T-helper 2 cell treated with Interferon-gamma antibody and Interleukin-4, amounts not matched to agents 5 μg/mL and 100 μg/mL, for 36 hours (primary cell): ENCODE results near the gene SEMA4B.
A peak's percentile ranks its signal among the peaks of the same experiment; 100 is the strongest.
"Not testable (repeated sequence)": the region's sequence is repeated elsewhere in the genome, so short reads cannot be mapped to it uniquely, and the experiment has no call there.

Experiments
- DNase-seq: peaks from one replicate; pipeline ENCODE4 v3.0.0; 2021; ENCODE audit warnings: low spot score
- H3K27ac Mint-ChIP-seq: one replicate; pipeline ENCODE4 v1.8.0; 2021; ENCODE audit warnings: mild to moderate bottlenecking, mixed read lengths
- H3K27me3 Mint-ChIP-seq: one replicate; pipeline ENCODE4 v1.8.0; 2021; ENCODE audit warnings: low read depth, mixed read lengths
- H3K36me3 Mint-ChIP-seq: one replicate; pipeline ENCODE4 v1.8.0; 2021; ENCODE audit warnings: low read depth, mixed read lengths
- H3K4me1 Mint-ChIP-seq: one replicate; pipeline ENCODE4 v1.8.0; 2021; ENCODE audit warnings: low read depth, mixed read lengths
- H3K4me3 Mint-ChIP-seq: one replicate; pipeline ENCODE4 v1.8.0; 2022; ENCODE audit warnings: mild to moderate bottlenecking, moderate library complexity, mixed read lengths
- H3K9me3 Mint-ChIP-seq: one replicate; pipeline ENCODE4 v1.8.0; 2021; ENCODE audit warnings: mixed read lengths

The SEMA4B gene

GRCh38 chr15:90201130-90201943 lies at the start of gene SEMA4B:
Gene SEMA4B, plus strand, starts transcription at chr15:90201330. Its CDS starts 249 bp downstream, at chr15:90201579.
- Mint-ChIP-seq H3K27me3 (peaks cover 6% of the 10 kb centered on the region), H3K4me1 (peaks cover 19% of the 10 kb centered on the region)
- DNase-seq: peak; percentile 73

GRCh38 chr15:90151989-90152645 lies 49.0 kb upstream of the SEMA4B start:
- H3K27ac Mint-ChIP-seq: no peak overlapping the region
- H3K4me3 Mint-ChIP-seq: no peak overlapping the region
- H3K36me3 Mint-ChIP-seq: no peaks in the 10 kb centered on the region
- H3K4me1 Mint-ChIP-seq: peaks cover 11% of the 10 kb centered on the region
- DNase-seq: no peak
- no peaks in the 10 kb centered on the region for H3K27me3 Mint-ChIP-seq
- H3K9me3 Mint-ChIP-seq: no peaks in the 10 kb centered on the region

More at GRCh38 chr15:90201130-90201943, at the start of gene SEMA4B:
- H3K4me3 Mint-ChIP-seq: peak within 1 kb of the TSS; percentile 86
- H3K27ac Mint-ChIP-seq: peak within 1 kb of the TSS; percentile 70
- peaks cover 2% of the 10 kb centered on the region for H3K36me3 Mint-ChIP-seq
- no peaks in the 10 kb centered on the region for H3K9me3 Mint-ChIP-seq

DNA sequence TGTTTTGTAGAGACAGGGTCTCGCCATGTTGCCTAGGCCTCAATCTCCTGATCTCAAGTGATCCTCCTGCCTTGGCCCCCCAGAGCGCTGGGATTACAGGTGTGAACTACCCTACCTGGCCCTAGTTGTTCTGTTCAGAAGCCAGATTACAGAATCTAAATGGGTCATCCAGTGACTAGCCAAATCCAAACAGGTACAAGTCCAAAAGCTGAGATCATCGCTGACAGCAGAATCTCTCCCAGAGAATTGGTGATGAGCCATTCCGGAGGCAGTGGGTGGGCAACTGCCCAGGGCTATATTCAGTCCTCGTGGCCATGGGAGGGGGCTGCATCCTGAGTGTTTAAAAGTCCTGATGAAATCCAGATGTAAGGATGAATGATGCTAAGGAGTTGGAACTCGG lies 47.5 kb upstream of the SEMA4B start:
- H3K4me3 Mint-ChIP-seq: no peak overlapping the region
- no peaks in the 10 kb centered on the region for H3K36me3 Mint-ChIP-seq
- H3K4me1 Mint-ChIP-seq: peaks cover 18% of the 10 kb centered on the region
- H3K27me3 Mint-ChIP-seq: no peaks in the 10 kb centered on the region
- no peak overlapping the region for H3K27ac Mint-ChIP-seq
- DNase-seq: no peak
- H3K9me3 Mint-ChIP-seq: no peaks in the 10 kb centered on the region

- DNase-seq: no peak
- no peaks in the 10 kb centered on the region for H3K27me3 Mint-ChIP-seq
- no peak overlapping the region for H3K4me3 Mint-ChIP-seq
- no peaks in the 10 kb centered on the region for H3K9me3 Mint-ChIP-seq
- H3K27ac Mint-ChIP-seq: no peak overlapping the region
- H3K4me1 Mint-ChIP-seq: peaks cover 16% of the 10 kb centered on the region
- no peaks in the 10 kb centered on the region for H3K36me3 Mint-ChIP-seq
Measured at GRCh38 chr15:90154246-90154645, 46.9 kb upstream of the SEMA4B start.

GRCh38 chr15:90154861-90155626 lies 46.1 kb upstream of the SEMA4B start:
- Mint-ChIP-seq H3K36me3 (no peaks in the 10 kb centered on the region), H3K27me3 (no peaks in the 10 kb centered on the region), H3K9me3 (no peaks in the 10 kb centered on the region), H3K27ac (no peak overlapping the region), H3K4me1 (peaks cover 16% of the 10 kb centered on the region), H3K4me3 (no peak overlapping the region)
- no peak for DNase-seq

- H3K4me1 Mint-ChIP-seq: peaks cover 19% of the 10 kb centered on the region
- no peak overlapping the region for H3K4me3 Mint-ChIP-seq
- no peaks in the 10 kb centered on the region for H3K27me3 Mint-ChIP-seq
- no peaks in the 10 kb centered on the region for H3K36me3 Mint-ChIP-seq
- H3K27ac Mint-ChIP-seq: peak overlapping the region; percentile 75
- no peak for DNase-seq
- H3K9me3 Mint-ChIP-seq: no peaks in the 10 kb centered on the region
Measured at GRCh38 chr15:90159213-90159612, 41.9 kb upstream of the SEMA4B start.

DNA sequence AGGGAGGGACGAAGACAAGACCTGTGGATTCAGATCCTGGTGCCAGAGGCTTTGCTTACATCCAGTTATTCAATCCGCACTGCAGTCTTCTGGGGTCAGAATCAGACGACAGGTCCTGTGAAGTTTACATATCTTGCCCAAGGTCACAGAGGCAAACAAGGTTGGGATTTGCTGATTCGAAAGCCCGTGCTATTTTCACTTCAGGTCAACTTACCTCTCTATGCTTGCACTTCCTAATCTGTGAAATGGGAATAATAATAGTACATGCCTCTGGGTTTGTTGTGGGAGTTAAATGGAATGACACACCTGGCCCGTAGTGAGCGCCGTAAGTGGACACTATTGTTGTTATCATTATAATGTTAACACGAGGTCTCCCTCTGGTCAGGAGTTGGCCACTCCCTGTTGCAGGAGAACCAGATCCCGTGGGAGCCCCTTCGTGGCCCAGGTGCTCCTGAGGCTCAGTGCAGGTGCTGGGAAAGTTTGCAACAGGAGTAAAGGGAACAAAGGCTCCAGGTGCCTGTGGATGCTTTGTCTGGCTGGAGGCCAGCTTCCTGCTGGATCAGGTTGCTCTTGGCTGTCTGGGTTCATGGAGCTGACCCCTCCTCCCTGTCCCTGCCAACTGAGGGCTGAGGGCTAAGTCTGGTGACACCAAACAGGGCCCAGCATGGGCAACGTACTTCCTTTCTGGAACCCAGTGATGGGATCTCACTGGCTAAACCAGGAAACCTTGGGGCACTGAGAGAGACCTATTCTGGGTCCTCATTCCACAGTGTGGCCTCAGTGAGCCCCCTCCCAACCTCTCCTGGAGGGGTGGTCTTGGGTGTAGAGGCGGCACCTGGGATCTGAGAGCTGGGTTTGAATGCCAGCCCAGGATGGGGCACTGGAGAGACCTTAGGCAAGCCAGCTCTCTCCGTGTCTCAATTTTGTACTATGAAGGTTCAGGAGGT lies 40.1 kb upstream of the SEMA4B start:
- H3K4me1 Mint-ChIP-seq: peaks cover 29% of the 10 kb centered on the region
- H3K9me3 Mint-ChIP-seq: no peaks in the 10 kb centered on the region
- no peaks in the 10 kb centered on the region for H3K36me3 Mint-ChIP-seq
- H3K27ac Mint-ChIP-seq: no peak overlapping the region
- H3K4me3 Mint-ChIP-seq: no peak overlapping the region
- no peaks in the 10 kb centered on the region for H3K27me3 Mint-ChIP-seq
- DNase-seq: no peak

- no peaks in the 10 kb centered on the region for H3K27me3 Mint-ChIP-seq
- no peaks in the 10 kb centered on the region for H3K36me3 Mint-ChIP-seq
- H3K9me3 Mint-ChIP-seq: no peaks in the 10 kb centered on the region
- H3K4me1 Mint-ChIP-seq: peaks cover 30% of the 10 kb centered on the region
- H3K4me3 Mint-ChIP-seq: no peak overlapping the region
- H3K27ac Mint-ChIP-seq: no peak overlapping the region
- no peak for DNase-seq
Measured at GRCh38 chr15:90161950-90162361, 39.2 kb upstream of the SEMA4B start.

GRCh38 chr15:90162956-90163355 lies 38.2 kb upstream of the SEMA4B start:
- no peaks in the 10 kb centered on the region for H3K9me3 Mint-ChIP-seq
- no peaks in the 10 kb centered on the region for H3K27me3 Mint-ChIP-seq
- no peak overlapping the region for H3K27ac Mint-ChIP-seq
- no peak overlapping the region for H3K4me3 Mint-ChIP-seq
- H3K4me1 Mint-ChIP-seq: peaks cover 27% of the 10 kb centered on the region
- no peak for DNase-seq
- no peaks in the 10 kb centered on the region for H3K36me3 Mint-ChIP-seq

DNA sequence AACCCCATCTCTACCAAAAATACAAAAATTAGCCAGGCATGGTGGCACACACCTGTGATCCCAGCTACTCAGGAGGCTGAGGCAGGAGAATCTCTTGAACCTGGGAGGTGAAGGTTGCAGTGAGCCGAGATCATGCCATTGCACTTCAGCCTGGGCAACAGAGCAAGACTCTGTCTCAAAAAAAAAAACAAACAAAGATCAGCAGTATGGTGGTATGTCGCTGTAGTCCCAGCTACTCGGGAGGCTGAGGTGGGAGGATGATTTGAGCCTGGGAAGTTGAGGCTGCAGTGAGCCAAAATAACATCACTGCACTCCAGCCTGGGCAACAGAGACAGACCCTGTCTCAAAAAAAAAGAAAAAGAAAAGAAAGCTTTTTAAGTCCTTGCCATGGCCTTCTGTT lies 36.9 kb upstream of the SEMA4B start:
- H3K27ac Mint-ChIP-seq, H3K9me3 Mint-ChIP-seq, DNase-seq, H3K4me3 Mint-ChIP-seq, H3K36me3 Mint-ChIP-seq, H3K27me3 Mint-ChIP-seq: not testable (repeated sequence)
- H3K4me1 Mint-ChIP-seq: peaks cover 24% of the 10 kb centered on the region

DNA sequence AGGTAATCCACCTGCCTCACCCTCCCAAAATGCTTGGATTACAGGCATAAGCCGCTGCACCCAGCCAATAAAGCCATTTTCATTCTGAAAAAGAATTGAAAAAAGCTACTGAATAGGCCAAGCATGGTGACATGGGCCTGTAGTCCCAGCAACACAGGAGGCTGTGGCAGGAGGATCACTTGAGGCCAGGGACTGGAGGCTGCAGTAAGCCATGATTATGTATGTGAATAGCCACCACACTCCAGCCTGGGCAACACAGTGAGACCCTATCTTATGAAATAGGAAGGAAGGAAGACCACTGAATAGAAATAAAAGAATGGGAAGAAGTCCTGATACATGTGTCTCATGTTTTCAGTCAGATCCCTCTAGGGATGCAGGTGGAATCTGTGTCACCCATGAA lies 36.0 kb upstream of the SEMA4B start:
- Mint-ChIP-seq H3K4me3 (no peak overlapping the region), H3K36me3 (no peaks in the 10 kb centered on the region), H3K27ac (peak overlapping the region; percentile 62), H3K4me1 (peaks cover 21% of the 10 kb centered on the region), H3K9me3 (no peaks in the 10 kb centered on the region), H3K27me3 (no peaks in the 10 kb centered on the region)
- no peak for DNase-seq

GRCh38 chr15:90165659-90166489 lies 35.3 kb upstream of the SEMA4B start:
- peak overlapping the region; percentile 62 for H3K27ac Mint-ChIP-seq
- peaks cover 21% of the 10 kb centered on the region for H3K4me1 Mint-ChIP-seq
- H3K4me3 Mint-ChIP-seq: no peak overlapping the region
- peak; percentile 83 for DNase-seq
- H3K27me3 Mint-ChIP-seq: no peaks in the 10 kb centered on the region
- no peaks in the 10 kb centered on the region for H3K36me3 Mint-ChIP-seq
- no peaks in the 10 kb centered on the region for H3K9me3 Mint-ChIP-seq
